ENCODE data around the gene SPECC1.

Gene SPECC1

GRCh38 chr17:20125724-20126123 lies 116.6 kb downstream of the SPECC1 start:
- Histone ChIP-seq H3K9ac (ENCODE audit: low read length) (no peak overlapping the region), H3K27ac (ENCODE audit: low read depth, low read length, poor library complexity, severe bottlenecking) (no peak overlapping the region), H3K9me3 (ENCODE audit: low read length) (no peaks in the 10 kb centered on the region), H3K4me3 (ENCODE audit: low read depth, low read length, poor library complexity, severe bottlenecking) (no peak overlapping the region), H3K9me2 (ENCODE audit: low read depth, low read length) (no peaks in the 10 kb centered on the region), H3K27me3 (ENCODE audit: insufficient read depth, low read length) (no peaks in the 10 kb centered on the region), H3F3A (ENCODE audit: insufficient read depth, low read length) (no peaks in the 10 kb centered on the region), H4K20me1 (ENCODE audit: insufficient read depth, low read length) (no peaks in the 10 kb centered on the region), H3K36me3 (ENCODE audit: insufficient read depth, low read length) (no peaks in the 10 kb centered on the region), H3K4me1 (ENCODE audit: insufficient read depth, low read length, severe bottlenecking) (no peaks in the 10 kb centered on the region), H2AFZ (ENCODE audit: low read length) (no peak overlapping the region), H3K79me2 (ENCODE audit: insufficient read depth, low read length) (no peaks in the 10 kb centered on the region), H3K4me2 (ENCODE audit: low read length) (no peak overlapping the region)
- TF ChIP-seq EZH2 (IDR thresholded peaks at IDR 0.05; ENCODE audit: borderline replicate concordance, low read length) (no peak), CTCF (IDR thresholded peaks at IDR 0.05; ENCODE audit: low read length) (no peak)

- no peak overlapping the region for H3K4me3 ChIP-seq (ENCODE audit: low read depth, low read length, poor library complexity, severe bottlenecking)
- H3K9ac ChIP-seq (ENCODE audit: low read length) = no peak overlapping the region
- H3K4me1 ChIP-seq (ENCODE audit: insufficient read depth, low read length, severe bottlenecking) = no peaks in the 10 kb centered on the region
Measured at GRCh38 chr17:20127360-20128035, 118.3 kb downstream of the SPECC1 start.

GRCh38 chr17:20128036-20128667 lies 119.0 kb downstream of the SPECC1 start:
- no peak overlapping the region for H3K4me2 ChIP-seq (ENCODE audit: low read length)
- H2AFZ ChIP-seq (ENCODE audit: low read length) = no peak overlapping the region
- no peaks in the 10 kb centered on the region for H3K4me1 ChIP-seq (ENCODE audit: insufficient read depth, low read length, severe bottlenecking)
- TF ChIP-seq CTCF (IDR thresholded peaks at IDR 0.05; ENCODE audit: low read length) (no peak), EZH2 (IDR thresholded peaks at IDR 0.05; ENCODE audit: borderline replicate concordance, low read length) (no peak)
- H3F3A ChIP-seq (ENCODE audit: insufficient read depth, low read length) = no peaks in the 10 kb centered on the region
- H3K27ac ChIP-seq (ENCODE audit: low read depth, low read length, poor library complexity, severe bottlenecking) = no peak overlapping the region
- no peaks in the 10 kb centered on the region for H4K20me1 ChIP-seq (ENCODE audit: insufficient read depth, low read length)
- no peak overlapping the region for H3K4me3 ChIP-seq (ENCODE audit: low read depth, low read length, poor library complexity, severe bottlenecking)
- no peaks in the 10 kb centered on the region for H3K36me3 ChIP-seq (ENCODE audit: insufficient read depth, low read length)
- H3K79me2 ChIP-seq (ENCODE audit: insufficient read depth, low read length) = no peaks in the 10 kb centered on the region
- no peak overlapping the region for H3K9ac ChIP-seq (ENCODE audit: low read length)
- no peaks in the 10 kb centered on the region for H3K27me3 ChIP-seq (ENCODE audit: insufficient read depth, low read length)
- no peaks in the 10 kb centered on the region for H3K9me3 ChIP-seq (ENCODE audit: low read length)
- H3K9me2 ChIP-seq (ENCODE audit: low read depth, low read length) = no peaks in the 10 kb centered on the region

More at GRCh38 chr17:20127360-20128035, 118.3 kb downstream of the SPECC1 start:
- no peaks in the 10 kb centered on the region for H3F3A ChIP-seq (ENCODE audit: insufficient read depth, low read length)
- no peak overlapping the region for H3K4me2 ChIP-seq (ENCODE audit: low read length)
- no peaks in the 10 kb centered on the region for H3K9me2 ChIP-seq (ENCODE audit: low read depth, low read length)
- H2AFZ ChIP-seq (ENCODE audit: low read length) = no peak overlapping the region
- H3K79me2 ChIP-seq (ENCODE audit: insufficient read depth, low read length) = no peaks in the 10 kb centered on the region
- H3K9me3 ChIP-seq (ENCODE audit: low read length) = no peaks in the 10 kb centered on the region
- H4K20me1 ChIP-seq (ENCODE audit: insufficient read depth, low read length) = no peaks in the 10 kb centered on the region
- TF ChIP-seq CTCF (IDR thresholded peaks at IDR 0.05; ENCODE audit: low read length) (no peak), EZH2 (IDR thresholded peaks at IDR 0.05; ENCODE audit: borderline replicate concordance, low read length) (no peak)
- H3K27me3 ChIP-seq (ENCODE audit: insufficient read depth, low read length) = no peaks in the 10 kb centered on the region
- no peak overlapping the region for H3K27ac ChIP-seq (ENCODE audit: low read depth, low read length, poor library complexity, severe bottlenecking)
- H3K36me3 ChIP-seq (ENCODE audit: insufficient read depth, low read length) = no peaks in the 10 kb centered on the region

Measured in OCI-LY1 (cell line).